HG03442 (cell line): ENCODE measurements around the gene FKBP8.

ENCODE experiments used
- ATAC-seq: cut with Tn5 transposase; IDR thresholded peaks from one replicate; pipeline ENCODE4 v1.9.1; 2021; ENCODE audit warnings: mild to moderate bottlenecking, moderate library complexity; ENCODE audit not compliant: unreplicated experiment

FKBP8 gene

GRCh38 chr19:18487576-18488402 lies 55.6 kb downstream of the FKBP8 start:
- ATAC-seq: no peak

GRCh38 chr19:18486746-18487145 lies 56.6 kb downstream of the FKBP8 start:
- no peak for ATAC-seq

- ATAC-seq: no peak
Measured at GRCh38 chr19:18484992-18485391, 58.4 kb downstream of the FKBP8 start.

DNA sequence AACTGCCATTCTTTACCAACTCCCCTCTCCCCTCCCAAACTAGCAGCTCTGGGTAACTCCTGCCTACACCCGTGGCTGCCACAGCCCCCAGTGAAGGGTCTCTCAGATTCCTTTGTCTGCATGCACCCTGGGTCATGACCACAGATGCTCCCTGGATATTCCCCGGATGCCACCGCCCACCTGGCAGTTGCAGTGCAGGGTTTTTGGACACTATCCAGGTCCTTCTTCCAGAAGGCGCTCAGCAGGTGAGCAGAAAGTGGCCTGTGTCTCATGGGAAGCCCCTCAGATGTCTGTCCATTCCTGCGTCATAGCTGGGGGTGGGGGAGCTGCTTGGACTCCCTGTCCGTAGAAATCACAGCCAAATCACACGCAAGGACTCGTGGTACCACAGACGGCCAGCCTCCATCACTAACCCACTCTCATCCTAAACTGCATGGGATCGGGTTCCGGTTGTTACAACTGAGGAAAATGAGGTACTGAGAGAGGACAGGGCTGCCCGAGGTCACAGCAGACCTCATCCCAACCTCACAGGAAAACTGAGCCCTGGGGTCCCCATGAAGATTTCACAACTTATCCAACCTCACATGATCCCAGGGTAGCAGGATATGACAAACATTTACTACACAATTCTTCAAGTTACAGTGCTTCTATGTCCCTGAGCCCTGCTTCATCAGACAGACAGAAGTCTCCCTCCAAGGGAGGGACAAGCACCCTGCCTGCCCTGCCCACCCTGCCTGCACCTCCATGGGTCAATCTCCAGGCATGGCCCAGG lies 60.1 kb downstream of the FKBP8 start:
- no peak for ATAC-seq
